Activated naive CD4-positive, alpha-beta T cell treated with anti-CD3 and anti-CD28 coated beads, Interleukin-2, amount 50 U/mL, for 16 hours (primary cell): ENCODE data around the gene MDM2.

ENCODE experiments used
- DNase-seq: peaks from one replicate; pipeline ENCODE4 v3.0.0-alpha.2; 2020

MDM2 gene

GRCh38 chr12:68807576-68808387, at the start of gene MDM2:
Gene MDM2, plus strand, starts transcription at chr12:68808177. Its CDS starts 301 bp downstream, at chr12:68808478.
- DNase-seq, result peak; percentile 93

- no peak for DNase-seq
These were observed 48.1 kb upstream of the MDM2 start for GRCh38 chr12:68759852-68760251.

- no peak for DNase-seq
These were observed 47.1 kb upstream of the MDM2 start for GRCh38 chr12:68760806-68761441.

GRCh38 chr12:68761442-68761812, 46.5 kb upstream of the MDM2 start:
- no peak for DNase-seq

- DNase-seq, result no peak
These were observed 45.9 kb upstream of the MDM2 start for GRCh38 chr12:68761901-68762630.

- no peak for DNase-seq
These were observed 45.3 kb upstream of the MDM2 start for GRCh38 chr12:68762691-68763090.

- no peak for DNase-seq
These were observed 42.3 kb upstream of the MDM2 start for GRCh38 chr12:68765696-68766095.

GRCh38 chr12:68766646-68767045, 41.3 kb upstream of the MDM2 start:
- no peak for DNase-seq

- no peak for DNase-seq
These were observed 40.8 kb upstream of the MDM2 start for GRCh38 chr12:68767191-68767590.

GRCh38 chr12:68768431-68768939, 39.5 kb upstream of the MDM2 start:
- DNase-seq, result no peak

- no peak for DNase-seq
These were observed 38.0 kb upstream of the MDM2 start for GRCh38 chr12:68769941-68770340.

- no peak for DNase-seq
These were observed 36.6 kb upstream of the MDM2 start for GRCh38 chr12:68771223-68771925.

GRCh38 chr12:68772714-68773113, 35.3 kb upstream of the MDM2 start:
- DNase-seq, result no peak

- DNase-seq, result no peak
These were observed 34.4 kb upstream of the MDM2 start for GRCh38 chr12:68773582-68773981.

- no peak for DNase-seq
These were observed 32.8 kb upstream of the MDM2 start for GRCh38 chr12:68775121-68775630.

GRCh38 chr12:68776976-68777610, 30.9 kb upstream of the MDM2 start:
- no peak for DNase-seq

- DNase-seq, result no peak
These were observed 28.7 kb upstream of the MDM2 start for GRCh38 chr12:68779280-68779679.

- no peak for DNase-seq
These were observed 27.2 kb upstream of the MDM2 start for GRCh38 chr12:68780731-68781130.

- DNase-seq, result no peak
These were observed 26.2 kb upstream of the MDM2 start for GRCh38 chr12:68781728-68782127.

- no peak for DNase-seq
These were observed 24.0 kb upstream of the MDM2 start for GRCh38 chr12:68784015-68784414.

GRCh38 chr12:68785358-68785757, 22.6 kb upstream of the MDM2 start:
- DNase-seq, result no peak

GRCh38 chr12:68785823-68786222, 22.2 kb upstream of the MDM2 start:
- DNase-seq, result no peak
